GM12801 (cell line): ENCODE measurements around the gene KRT26.

ENCODE experiments used
- CTCF ChIP-seq: IDR thresholded peaks from one replicate; pipeline ENCODE4 v1.5.1; 2011; ENCODE audit warnings: control low read depth; ENCODE audit not compliant: insufficient read length; ENCODE audit errors: extremely low read depth

Gene KRT26

DNA sequence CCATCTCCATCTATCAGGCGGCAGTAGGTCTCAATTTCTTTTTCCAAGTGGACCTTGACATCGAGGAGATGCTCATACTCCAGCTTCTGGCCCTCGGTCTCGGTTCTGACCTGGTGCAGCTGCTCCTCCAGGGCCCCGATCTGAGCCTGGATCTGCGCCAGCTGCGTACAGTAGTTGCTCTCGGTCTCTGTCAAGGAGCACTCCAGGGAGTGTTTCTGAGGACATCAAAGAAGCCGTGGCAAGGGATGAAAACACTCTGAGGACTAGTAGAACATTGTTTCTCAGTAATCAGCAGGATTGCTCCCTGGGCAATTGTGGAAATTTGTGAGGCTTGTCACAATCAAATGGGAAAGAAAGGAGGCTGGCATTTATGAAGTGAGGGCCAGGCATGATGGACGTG, 21.8 kb upstream of the KRT26 start:
- no peak for TF ChIP-seq CTCF

DNA sequence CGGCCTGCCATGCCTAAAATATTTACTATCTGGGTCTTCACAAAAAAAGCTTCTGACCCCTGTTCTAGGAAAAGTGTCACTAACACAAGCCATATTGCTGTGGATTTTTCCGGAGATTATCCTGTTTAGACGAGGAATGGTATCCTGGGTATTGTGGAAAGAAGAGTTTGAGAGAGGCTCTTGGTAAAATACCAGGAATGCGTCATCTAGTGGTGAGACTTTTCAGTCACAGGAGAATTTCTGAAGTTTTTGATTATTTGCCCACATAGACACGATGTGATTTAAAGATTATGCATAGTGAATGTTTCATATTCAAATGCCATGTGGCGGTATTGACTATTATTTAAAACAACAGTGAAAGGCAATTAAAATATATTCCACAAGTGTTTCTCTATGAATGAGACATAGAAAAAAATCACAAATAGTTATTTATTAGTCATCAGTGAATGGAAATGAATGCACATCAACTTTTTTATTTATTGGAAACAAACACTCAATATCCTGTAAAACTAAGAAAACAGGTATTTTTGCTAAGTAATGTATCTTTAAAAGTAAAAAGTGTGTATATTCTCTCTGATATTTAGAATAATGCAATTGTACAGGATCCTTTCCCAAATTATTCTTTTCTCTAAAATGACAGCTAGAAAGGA, 19.9 kb upstream of the KRT26 start:
- TF ChIP-seq CTCF = no peak

DNA sequence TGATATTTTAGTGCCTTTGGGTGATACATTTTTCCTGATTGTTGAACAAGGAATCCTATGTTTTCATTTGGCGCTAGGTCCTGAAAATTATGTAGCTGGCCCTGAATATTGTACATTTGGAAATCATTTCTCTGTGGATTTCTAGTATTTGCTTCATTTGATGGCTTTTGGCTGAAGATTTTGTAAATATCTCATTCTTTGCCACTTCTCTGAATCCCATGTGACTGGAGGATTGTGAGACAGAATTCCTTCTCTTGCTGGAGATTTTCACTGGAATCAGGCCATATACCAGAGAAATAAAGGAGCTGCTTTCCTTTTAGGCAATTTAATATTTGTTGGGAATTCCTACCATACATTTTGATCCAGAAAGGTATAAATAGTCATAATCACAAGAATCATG, 19.1 kb upstream of the KRT26 start:
- TF ChIP-seq CTCF = no peak

DNA sequence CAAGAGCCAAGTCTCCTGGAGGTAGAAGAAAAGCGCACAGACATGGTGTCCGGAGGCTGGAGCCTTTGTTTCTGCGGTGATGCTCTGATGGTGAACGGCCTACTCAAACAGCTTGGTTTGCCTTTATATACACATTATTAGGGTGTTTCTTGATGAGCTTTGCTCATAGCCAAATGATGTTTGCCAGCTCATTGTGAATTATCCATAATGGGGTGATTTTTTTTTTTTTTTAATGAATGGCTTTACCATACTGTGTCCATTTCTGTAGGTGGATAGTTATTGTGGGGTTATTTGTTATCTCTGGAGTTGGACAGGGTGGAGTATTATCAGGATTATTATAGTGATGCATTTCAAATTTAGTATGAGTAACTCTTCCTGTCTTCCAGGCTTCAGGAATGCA, 10.4 kb upstream of the KRT26 start, which contains the start of gene KRT27:
Gene KRT27 (minus strand): TSS at position 101 of the 400 bp plus-strand sequence. CDS start 57 bp downstream, at position 44.
- TF ChIP-seq CTCF = no peak

DNA sequence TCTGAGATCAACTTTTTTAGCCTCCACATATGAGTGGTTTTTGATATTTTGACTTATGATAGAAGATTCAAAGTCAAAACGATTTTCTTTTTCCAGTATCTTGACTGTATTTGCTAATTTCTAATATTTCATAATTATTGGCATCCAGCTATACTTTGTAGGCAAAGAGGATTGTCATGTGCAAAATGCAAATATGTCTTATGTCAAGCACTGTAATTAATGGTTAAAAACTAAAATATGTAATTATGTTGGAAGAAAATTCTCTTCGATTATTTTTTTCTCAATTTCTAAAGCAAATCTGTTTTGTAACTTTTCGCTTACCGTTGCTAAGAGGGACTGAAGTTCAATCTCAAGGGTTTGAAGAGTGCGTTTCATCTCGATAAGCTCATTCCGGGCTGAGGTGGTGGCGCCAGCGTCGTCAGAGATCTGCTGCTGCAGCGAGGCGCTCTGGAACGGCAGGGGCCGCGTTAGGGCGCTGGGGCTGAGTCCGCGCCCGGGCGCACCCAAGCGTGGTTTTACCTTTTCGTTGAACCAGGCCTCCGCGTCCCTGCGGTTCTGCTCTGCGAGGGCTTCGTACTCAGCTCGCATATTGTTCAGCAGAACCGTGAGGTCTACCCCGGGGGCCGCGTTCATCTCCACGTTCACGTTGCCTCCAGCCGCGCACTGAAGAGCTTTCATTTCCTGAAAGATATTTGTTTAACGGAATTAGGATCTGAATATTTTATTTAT, 7.3 kb upstream of the KRT26 start:
- TF ChIP-seq CTCF = no peak

DNA sequence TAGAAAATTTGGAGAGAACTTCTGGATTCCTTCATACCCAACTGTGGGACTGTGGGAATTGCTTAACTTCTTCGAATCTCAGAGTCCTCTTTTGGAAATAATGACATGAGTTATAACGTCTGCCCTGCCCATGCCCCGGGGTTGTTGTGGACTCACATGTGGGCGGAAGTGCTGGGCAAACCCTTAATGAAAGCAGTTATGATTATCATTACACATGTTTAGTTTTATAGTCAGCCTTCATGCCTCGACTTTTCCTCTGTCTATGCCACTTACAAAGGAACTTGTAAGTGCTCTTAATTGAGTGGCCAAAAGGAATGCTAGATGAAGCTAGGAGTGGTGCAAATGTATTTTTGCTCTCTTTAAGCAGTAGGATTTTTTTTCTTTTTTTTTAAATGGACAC, 6.5 kb upstream of the KRT26 start:
- no peak for TF ChIP-seq CTCF

DNA sequence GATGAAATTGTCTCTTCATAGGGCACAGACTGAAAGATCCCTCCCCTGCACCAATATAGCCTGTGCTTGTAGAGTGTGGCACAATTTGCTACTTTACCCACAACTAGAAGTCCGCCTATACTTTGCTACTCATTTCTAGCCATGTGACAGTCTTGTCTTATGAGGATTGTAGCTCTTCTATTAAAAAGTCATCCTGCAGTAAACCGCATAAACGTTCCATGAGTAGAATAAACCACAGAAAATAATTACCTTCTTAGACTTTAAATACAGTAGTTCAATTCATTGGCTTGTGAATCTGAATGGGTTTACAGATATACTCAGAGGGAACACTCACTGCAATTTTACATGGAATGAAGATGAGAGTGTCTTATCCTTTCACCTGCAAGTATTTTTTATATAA, 6.0 kb upstream of the KRT26 start:
- no peak for TF ChIP-seq CTCF
